ENCODE measurements around the gene RNF212.

GRCh38 chr4:1151541-1151940 lies 38.2 kb upstream of the RNF212 start:
- TF ChIP-seq CTCF (IDR thresholded peaks at IDR 0.05; ENCODE audit: insufficient read depth, low read length) (no peak), POLR2AphosphoS5 (IDR thresholded peaks at IDR 0.05; ENCODE audit: low read depth) (no peak), GABPA (IDR thresholded peaks at IDR 0.05; ENCODE audit: low read depth) (no peak)

Measured in HL-60 (cell line).